Choroid plexus epithelial cell (primary cell): Measurements from ENCODE around the gene MZF1.
A peak's percentile ranks its signal among the peaks of the same experiment; 100 is the strongest.
"Not testable (repeated sequence)": the region's sequence is repeated elsewhere in the genome, so short reads cannot be mapped to it uniquely, and the experiment has no call there.

ENCODE experiments used
- DNase-seq: peaks from one replicate; pipeline ENCODE4 v3.0.0-alpha.2; 2010; ENCODE audit warnings: low read depth
- H3K4me3 ChIP-seq: 2 replicates; pipeline ENCODE4 v1.5.1; 2011; ENCODE audit warnings: low read depth, mild to moderate bottlenecking, control low read depth, low read length, moderate library complexity
- TF ChIP-seq, protein P1 (sequence below): conservative IDR thresholded peaks from 2 replicates; pipeline ENCODE4 v1.5.1; 2011; ENCODE audit warnings: low read depth, mild to moderate bottlenecking, control low read depth, inconsistent platforms, low read length, moderate library complexity

MZF1 gene

DNA sequence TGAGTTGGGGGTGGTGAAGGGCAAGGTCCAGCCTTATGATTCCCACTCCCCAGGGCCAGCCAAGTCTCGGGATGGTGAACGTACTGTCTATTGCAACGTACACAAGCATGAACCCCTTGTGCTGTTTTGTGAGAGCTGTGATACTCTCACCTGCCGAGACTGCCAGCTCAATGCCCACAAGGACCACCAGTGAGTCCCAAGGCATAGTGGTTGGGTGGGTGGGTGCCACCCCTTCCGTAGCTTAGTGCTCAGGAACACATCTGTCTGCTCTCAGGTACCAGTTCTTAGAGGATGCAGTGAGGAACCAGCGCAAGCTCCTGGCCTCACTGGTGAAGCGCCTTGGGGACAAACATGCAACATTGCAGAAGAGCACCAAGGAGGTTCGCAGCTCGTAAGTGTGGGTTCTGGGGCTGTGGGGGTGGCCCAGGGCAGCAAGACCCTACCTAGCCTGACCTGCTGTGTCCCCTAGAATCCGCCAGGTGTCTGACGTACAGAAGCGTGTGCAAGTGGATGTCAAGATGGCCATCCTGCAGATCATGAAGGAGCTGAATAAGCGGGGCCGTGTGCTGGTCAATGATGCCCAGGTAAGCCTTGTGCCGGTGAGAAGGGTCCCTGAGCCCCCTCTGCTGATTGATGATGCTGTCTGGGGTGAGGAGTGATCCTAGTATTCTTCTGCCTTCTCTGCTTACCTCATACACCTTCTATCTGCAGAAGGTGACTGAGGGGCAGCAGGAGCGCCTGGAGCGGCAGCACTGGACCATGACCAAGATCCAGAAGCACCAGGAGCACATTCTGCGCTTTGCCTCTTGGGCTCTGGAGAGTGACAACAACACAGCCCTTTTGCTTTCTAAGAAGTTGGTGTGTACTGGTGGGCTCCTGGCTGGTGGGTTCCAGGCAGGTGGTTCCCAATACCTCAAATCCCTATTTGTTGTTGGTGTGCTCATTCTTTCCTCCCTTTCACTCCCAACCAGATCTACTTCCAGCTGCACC is 25.5 kb downstream of the MZF1 start:
- no peak overlapping the region for H3K4me3 ChIP-seq
- TF ChIP-seq, protein P1, sequence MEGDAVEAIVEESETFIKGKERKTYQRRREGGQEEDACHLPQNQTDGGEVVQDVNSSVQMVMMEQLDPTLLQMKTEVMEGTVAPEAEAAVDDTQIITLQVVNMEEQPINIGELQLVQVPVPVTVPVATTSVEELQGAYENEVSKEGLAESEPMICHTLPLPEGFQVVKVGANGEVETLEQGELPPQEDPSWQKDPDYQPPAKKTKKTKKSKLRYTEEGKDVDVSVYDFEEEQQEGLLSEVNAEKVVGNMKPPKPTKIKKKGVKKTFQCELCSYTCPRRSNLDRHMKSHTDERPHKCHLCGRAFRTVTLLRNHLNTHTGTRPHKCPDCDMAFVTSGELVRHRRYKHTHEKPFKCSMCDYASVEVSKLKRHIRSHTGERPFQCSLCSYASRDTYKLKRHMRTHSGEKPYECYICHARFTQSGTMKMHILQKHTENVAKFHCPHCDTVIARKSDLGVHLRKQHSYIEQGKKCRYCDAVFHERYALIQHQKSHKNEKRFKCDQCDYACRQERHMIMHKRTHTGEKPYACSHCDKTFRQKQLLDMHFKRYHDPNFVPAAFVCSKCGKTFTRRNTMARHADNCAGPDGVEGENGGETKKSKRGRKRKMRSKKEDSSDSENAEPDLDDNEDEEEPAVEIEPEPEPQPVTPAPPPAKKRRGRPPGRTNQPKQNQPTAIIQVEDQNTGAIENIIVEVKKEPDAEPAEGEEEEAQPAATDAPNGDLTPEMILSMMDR = no peak
- no peak for DNase-seq

DNA sequence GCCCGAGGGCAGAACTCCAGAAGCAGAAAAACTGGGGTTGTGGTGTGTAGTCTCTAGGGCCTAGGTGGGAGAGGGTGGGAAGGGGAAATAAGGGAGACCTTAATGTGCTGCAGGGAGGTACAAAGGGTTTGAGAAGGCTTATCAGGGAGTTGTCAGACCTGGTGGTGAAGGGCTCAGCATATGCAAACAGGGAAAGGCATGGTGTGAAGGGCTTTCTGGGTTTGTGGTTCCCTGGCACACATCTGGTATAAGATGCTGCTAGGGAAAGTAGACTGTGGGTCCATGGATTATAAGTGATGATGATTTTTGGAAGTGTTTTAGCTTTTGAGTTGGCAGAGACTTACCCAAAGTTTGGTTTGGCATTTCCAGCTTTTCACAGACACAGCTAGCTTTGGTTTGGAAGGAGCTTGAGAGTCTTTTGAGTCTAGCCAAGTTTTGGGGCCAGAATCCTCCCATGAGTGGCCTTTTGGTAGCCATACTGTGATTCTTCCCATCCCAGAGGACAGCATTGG is 27.1 kb downstream of the MZF1 start:
- DNase-seq = no peak
- TF ChIP-seq, protein P1 = no peak
- peak overlapping the region; percentile 85 for H3K4me3 ChIP-seq

DNA sequence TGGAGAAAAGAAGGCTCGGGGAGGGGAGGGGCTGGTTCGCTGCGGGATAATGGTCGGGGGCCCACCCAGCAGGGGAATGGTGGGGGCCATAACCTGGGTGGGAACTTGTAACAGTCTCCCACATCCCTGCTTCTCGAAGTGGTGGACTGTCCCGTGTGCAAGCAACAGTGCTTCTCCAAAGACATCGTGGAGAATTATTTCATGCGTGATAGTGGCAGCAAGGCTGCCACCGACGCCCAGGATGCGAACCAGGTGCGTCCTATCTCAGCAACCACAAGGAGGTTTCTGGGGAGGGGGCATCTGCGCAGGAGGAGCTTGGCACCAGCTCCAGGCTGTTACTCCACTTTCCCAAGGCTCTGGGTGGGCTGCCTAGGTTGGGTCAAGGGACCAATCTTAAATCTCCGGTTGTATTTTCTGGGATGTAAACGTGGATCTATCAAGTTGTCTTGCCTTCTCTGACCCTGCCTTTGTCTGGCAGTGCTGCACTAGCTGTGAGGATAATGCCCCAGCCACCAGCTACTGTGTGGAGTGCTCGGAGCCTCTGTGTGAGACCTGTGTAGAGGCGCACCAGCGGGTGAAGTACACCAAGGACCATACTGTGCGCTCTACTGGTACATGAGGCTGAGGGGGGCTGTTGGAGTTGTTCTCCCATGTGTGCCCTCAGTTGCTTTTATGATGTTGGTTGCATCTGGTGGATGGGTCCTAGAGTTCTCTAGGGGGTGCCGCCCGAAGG is 27.7 kb downstream of the MZF1 start:
- TF ChIP-seq, protein P1 = no peak
- no peak for DNase-seq
- peak overlapping the region; percentile 85 for H3K4me3 ChIP-seq

DNA sequence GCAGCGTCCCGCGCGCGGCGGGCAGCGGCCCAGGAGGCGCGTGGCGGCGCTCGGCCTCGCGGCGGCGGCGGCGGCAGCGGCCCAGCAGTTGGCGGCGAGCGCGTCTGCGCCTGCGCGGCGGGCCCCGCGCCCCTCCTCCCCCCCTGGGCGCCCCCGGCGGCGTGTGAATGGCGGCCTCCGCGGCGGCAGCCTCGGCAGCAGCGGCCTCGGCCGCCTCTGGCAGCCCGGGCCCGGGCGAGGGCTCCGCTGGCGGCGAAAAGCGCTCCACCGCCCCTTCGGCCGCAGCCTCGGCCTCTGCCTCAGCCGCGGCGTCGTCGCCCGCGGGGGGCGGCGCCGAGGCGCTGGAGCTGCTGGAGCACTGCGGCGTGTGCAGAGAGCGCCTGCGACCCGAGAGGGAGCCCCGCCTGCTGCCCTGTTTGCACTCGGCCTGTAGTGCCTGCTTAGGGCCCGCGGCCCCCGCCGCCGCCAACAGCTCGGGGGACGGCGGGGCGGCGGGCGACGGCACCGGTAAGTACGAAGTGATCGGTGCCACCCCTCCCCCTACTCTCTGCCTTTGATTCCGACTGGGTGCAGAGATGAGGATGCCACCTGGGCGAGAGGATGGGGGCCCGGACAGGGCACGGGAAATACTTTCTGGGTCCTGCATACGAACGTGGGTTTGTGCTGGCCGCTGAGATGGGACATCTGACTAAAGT is 28.4 kb downstream of the MZF1 start:
- TF ChIP-seq, protein P1 = no peak
- peak overlapping the region; percentile 85 for H3K4me3 ChIP-seq
- peak; percentile 62 for DNase-seq

DNA sequence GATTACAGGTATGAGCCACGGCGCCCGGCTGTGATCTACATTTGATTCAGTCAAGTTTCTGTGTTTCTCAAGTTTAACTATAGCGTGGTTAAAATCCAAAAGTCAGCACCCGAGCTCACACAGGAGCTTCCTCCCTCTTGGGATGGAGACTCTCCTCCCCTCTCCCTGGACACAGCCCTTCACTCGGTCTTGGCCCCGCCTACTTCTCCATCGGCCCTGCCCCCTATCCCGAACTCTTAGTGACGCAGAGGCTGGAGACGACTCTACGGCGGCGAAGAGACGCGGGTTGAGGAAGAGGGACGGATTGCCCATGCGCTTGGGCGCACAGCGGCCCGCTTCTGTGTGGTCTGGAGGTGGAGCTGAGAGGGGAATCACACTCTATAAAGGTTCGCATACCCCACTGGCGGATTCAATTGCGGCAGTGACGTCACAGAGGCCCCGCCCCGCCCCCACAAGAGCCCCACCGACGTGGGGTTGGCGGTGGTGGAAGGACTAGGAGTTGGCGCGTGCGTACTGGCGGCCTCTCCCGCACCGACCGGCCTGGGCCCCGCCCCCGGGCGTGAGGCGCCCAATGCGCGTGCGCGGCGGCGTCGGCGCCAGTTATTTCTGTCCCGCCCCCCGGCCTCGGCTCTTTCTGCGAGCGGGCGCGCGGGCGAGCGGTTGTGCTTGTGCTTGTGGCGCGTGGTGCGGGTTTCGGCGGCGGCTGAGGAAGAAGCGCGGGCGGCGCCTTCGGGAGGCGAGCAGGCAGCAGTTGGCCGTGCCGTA is 29.1 kb downstream of the MZF1 start, which contains the start of gene TRIM28:
TSS of gene TRIM28 (plus strand) at position 239 of the 765 bp plus-strand sequence. CDS start 694 bp downstream, outside the sequence.
- peak; percentile 99 for DNase-seq
- H3K4me3 ChIP-seq = peak within 1 kb of the TSS; percentile 85
- TF ChIP-seq, protein P1 = no peak

DNA sequence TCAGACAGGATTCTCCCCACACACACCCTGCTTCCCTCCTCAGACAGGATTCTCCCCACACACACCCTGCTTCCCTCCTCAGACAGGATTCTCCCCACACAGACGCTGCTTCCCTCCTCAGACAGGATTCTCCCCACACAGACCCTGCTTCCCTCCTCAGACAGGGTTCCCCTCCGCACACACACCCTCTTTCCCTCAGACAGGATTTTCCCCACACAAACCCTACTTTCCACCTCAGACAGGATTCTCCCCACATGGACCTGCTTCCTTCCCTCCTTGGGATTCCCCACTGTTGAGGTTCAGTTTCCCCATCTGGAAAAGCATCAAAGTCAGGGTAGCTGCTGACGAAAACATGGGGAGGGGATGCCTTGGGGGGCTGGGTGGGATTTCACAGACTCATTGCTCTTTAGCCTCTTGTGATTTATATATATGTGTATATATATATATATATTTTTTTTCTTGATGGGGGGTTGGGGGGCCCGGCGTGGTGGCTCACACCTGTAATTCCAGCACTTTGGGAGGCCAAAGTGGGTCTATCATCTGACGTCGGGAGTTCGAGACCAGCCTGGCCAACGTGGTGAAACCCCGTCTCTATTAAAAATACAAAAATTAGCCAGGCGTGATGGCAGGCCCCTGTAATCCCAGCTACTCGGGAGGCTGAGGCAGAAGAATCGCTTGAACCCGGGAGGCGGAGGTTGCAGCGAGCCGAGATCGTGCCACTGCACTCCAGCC is 30.3 kb downstream of the MZF1 start:
- DNase-seq, H3K4me3 ChIP-seq: not testable (repeated sequence)

DNA sequence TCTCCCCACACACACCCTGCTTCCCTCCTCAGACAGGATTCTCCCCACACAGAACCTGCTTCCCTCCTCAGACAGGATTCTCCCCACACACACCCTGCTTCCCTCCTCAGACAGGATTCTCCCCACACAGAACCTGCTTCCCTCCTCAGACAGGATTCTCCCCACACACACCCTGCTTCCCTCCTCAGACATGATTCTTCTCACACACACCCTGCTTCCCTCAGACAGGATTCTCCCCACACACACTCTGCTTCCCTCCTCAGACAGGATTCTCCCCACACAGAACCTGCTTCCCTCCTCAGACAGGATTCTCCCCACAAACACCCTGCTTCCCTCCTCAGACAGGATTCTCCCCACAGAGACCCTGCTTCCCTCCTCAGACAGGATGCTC is 34.0 kb downstream of the MZF1 start:
- not testable (repeated sequence) for DNase-seq, H3K4me3 ChIP-seq
